T-cell (primary cell): Measurements from ENCODE around the gene SNX25. TPM values are rescaled to one million over a fixed set of nuclear protein-coding genes. Genes with fewer than 3 reads are reported as not detected.

ENCODE experiments used
- ATAC-seq, 4 experiments: fragments of 200-7000 bp in 3 of 4; fragments of 150-1000 bp in 1 of 4; cut with Tn5 transposase; replicated peaks in 1 of 4; 1 replicate in 3 of 4; 2 replicates in 1 of 4; pipeline ENCODE4 v1.10.0; 2021; ENCODE audit warnings: moderate library complexity in 3 of 4, mild to moderate bottlenecking in 2 of 4, moderate number of reproducible peaks in 1 of 4
- CTCF ChIA-PET, 2 donors: fragments of 300-600 bp; sonication (Branson Sonifier 250); formaldehyde crosslinking; loops; one replicate each; lab custom pipeline; 2022; ENCODE audit warnings: antibody characterized with exemption in 2 of 2; lab: Charles Lee
- POLR2A ChIA-PET, 2 donors: fragments of 300-600 bp; sonication (Branson Sonifier 250); formaldehyde crosslinking; loops; one replicate each; lab custom pipeline; 2022; ENCODE audit warnings: antibody characterized with exemption in 2 of 2; lab: Charles Lee
- DNase-seq, 35 experiments: peaks; one replicate each; pipeline versions ENCODE4 v3.0.0 to v3.0.0-alpha.2; 2013 to 2023
- H3K27ac ChIP-seq: one replicate; pipeline ENCODE4 v1.5.1; 2013; ENCODE audit warnings: low read length
- H3K27me3 ChIP-seq, 2 experiments: replicated peaks in 1 of 2; 1 replicate in 1 of 2; 2 replicates in 1 of 2; pipeline versions ENCODE4 v1.6.1 to v1.7.0; 2013; ENCODE audit warnings: low read length in 1 of 2, mixed read lengths in 1 of 2; ENCODE audit not compliant: control insufficient read depth in 2 of 2, insufficient read depth in 2 of 2; ENCODE audit errors: extremely low read depth in 1 of 2
- H3K36me3 ChIP-seq, 2 donors: 1 replicate in 1 of 2; 2 replicates in 1 of 2; pipeline versions ENCODE4 v1.6.1 to v1.7.0; 2013; ENCODE audit warnings: low read length in 1 of 2; ENCODE audit not compliant: control insufficient read depth in 2 of 2, insufficient read depth in 1 of 2; ENCODE audit errors: extremely low read depth in 1 of 2
- H3K4me1 ChIP-seq, 2 experiments: 1 replicate in 1 of 2; 2 replicates in 1 of 2; pipeline versions ENCODE4 v1.6.1 to v1.7.0; 2013; ENCODE audit warnings: low read length in 2 of 2, mixed read lengths in 1 of 2; ENCODE audit not compliant: insufficient read depth in 2 of 2, control insufficient read depth in 1 of 2; ENCODE audit errors: extremely low read depth in 1 of 2
- H3K4me3 ChIP-seq, 2 donors: 1 replicate in 1 of 2; 2 replicates in 1 of 2; pipeline versions ENCODE4 v1.5.1 to v1.7.0; 2013; ENCODE audit warnings: mild to moderate bottlenecking in 2 of 2, low read length in 1 of 2, moderate library complexity in 1 of 2; ENCODE audit not compliant: control insufficient read depth in 1 of 2; ENCODE audit errors: extremely low read depth in 1 of 2
- H3K9me3 ChIP-seq: 2 replicates; pipeline ENCODE4 v1.7.0; 2013
- H3K27ac Mint-ChIP-seq, 2 donors: one replicate each; pipeline ENCODE4 v1.8.0; 2020 to 2021; ENCODE audit warnings: mild to moderate bottlenecking in 2 of 2, mixed read lengths in 2 of 2
- H3K27me3 Mint-ChIP-seq, 2 donors: one replicate each; pipeline ENCODE4 v1.8.0; 2021 to 2022; ENCODE audit warnings: mixed read lengths in 2 of 2
- H3K36me3 Mint-ChIP-seq: one replicate; pipeline ENCODE4 v1.8.0; 2021; ENCODE audit warnings: mixed read lengths
- H3K4me1 Mint-ChIP-seq, 3 donors: one replicate each; pipeline ENCODE4 v1.8.0; 2020 to 2022; ENCODE audit warnings: mixed read lengths in 3 of 3, mild to moderate bottlenecking in 1 of 3
- H3K4me3 Mint-ChIP-seq, 3 donors: one replicate each; pipeline ENCODE4 v1.8.0; 2020 to 2022; ENCODE audit warnings: mild to moderate bottlenecking in 3 of 3, mixed read lengths in 3 of 3, moderate library complexity in 3 of 3
- H3K9me3 Mint-ChIP-seq, 3 donors: one replicate each; pipeline ENCODE4 v1.8.0; 2020 to 2022; ENCODE audit warnings: mixed read lengths in 3 of 3
- WGBS: methylation state at CpG from one replicate; pipeline ENCODE4 v1.1.5; 2013; ENCODE audit warnings: missing lambda C conversion rate; ENCODE audit not compliant: insufficient coverage; 5-methylcytosine and 5-hydroxymethylcytosine counted together
- total RNA-seq, 35 experiments: library from RNA in 6 of 35; stranded (reverse) in 6 of 35; fragments of 120-200 nt in 1 of 35; gene quantifications; one replicate each; pipeline versions ENCODE4 v1.2.1 to v1.2.4 and lab custom pipeline; 2013 to 2026

SNX25 gene
- total RNA-seq, 5 donors from 2014 or later (not counting 1 experiment from before 2014, with no cell fraction given) = 14.0 to 19.3 (median 16.4) TPM

- Mint-ChIP-seq H3K27me3 (no peaks in the 10 kb centered on the region), H3K4me1 (peaks cover 0 to under 1% (median 0%) of the 10 kb centered on the region in 3 donors), H3K9me3 (no peaks in the 10 kb centered on the region), H3K27ac (no peak overlapping the region), H3K4me3 (no peak overlapping the region), H3K36me3 (peaks cover 28% of the 10 kb centered on the region)
- ChIA-PET CTCF (no interaction called here), POLR2A (interaction anchor here in 1 of 2 donors (0.6 kb wide), 1 partner anchor 34 kb away, joined by 3 read pairs; no protein-coding TSS in a partner anchor)
- no peak overlapping the region for H3K27ac ChIP-seq
- H3K4me3 ChIP-seq = no peak overlapping the region
- no peaks in the 10 kb centered on the region for H3K9me3 ChIP-seq
- WGBS = 93% methylated on average over 3 of the region's 4 CpGs
- ATAC-seq (no peak), DNase-seq (no peak)
- no peaks in the 10 kb centered on the region for H3K4me1 ChIP-seq
- H3K36me3 ChIP-seq = peaks cover 0 to 1% of the 10 kb centered on the region in 2 donors
- H3K27me3 ChIP-seq = no peaks in the 10 kb centered on the region
These were observed 95.1 kb downstream of the SNX25 start for GRCh38 chr4:185304541-185304940.

- 90% methylated on average over 2 of the region's 5 CpGs for WGBS
- Histone ChIP-seq H3K4me3 (no peak overlapping the region), H3K4me1 (no peaks in the 10 kb centered on the region), H3K9me3 (no peaks in the 10 kb centered on the region), H3K36me3 (peaks cover 0 to 6% of the 10 kb centered on the region in 2 donors), H3K27ac (no peak overlapping the region), H3K27me3 (no peaks in the 10 kb centered on the region)
- Mint-ChIP-seq H3K9me3 (no peaks in the 10 kb centered on the region), H3K36me3 (peaks cover 33% of the 10 kb centered on the region), H3K4me3 (no peak overlapping the region), H3K27me3 (no peaks in the 10 kb centered on the region), H3K4me1 (peaks cover 0 to 4% (median 0%) of the 10 kb centered on the region in 3 donors), H3K27ac (no peak overlapping the region)
- ChIA-PET CTCF (no interaction called here), POLR2A (interaction anchor here in 1 of 2 donors (0.6 kb wide), 1 partner anchor 33 kb away, joined by 3 read pairs; no protein-coding TSS in a partner anchor)
- peak in 2 of 4 experiments; percentile 41 to 87 for ATAC-seq
- peak in 23 of 35 experiments; percentile 0 to 52 (median 12) for DNase-seq
These were observed 95.7 kb downstream of the SNX25 start for GRCh38 chr4:185304944-185305690.

GRCh38 chr4:185305979-185306442 lies 96.6 kb downstream of the SNX25 start:
- Histone ChIP-seq H3K9me3 (no peaks in the 10 kb centered on the region), H3K27ac (no peak overlapping the region), H3K4me3 (no peak overlapping the region), H3K27me3 (no peaks in the 10 kb centered on the region), H3K4me1 (no peaks in the 10 kb centered on the region), H3K36me3 (peaks cover 0 to 12% of the 10 kb centered on the region in 2 donors)
- ChIA-PET CTCF (interaction anchor here in 1 of 2 donors (0.5 to 0.7 kb wide), 2 partner anchors 292 to 882 kb away, joined by 3 to 5 read pairs; no protein-coding TSS in a partner anchor), POLR2A (no interaction called here)
- Mint-ChIP-seq H3K27ac (no peak overlapping the region), H3K9me3 (no peaks in the 10 kb centered on the region), H3K36me3 (peaks cover 34% of the 10 kb centered on the region), H3K4me3 (no peak overlapping the region), H3K4me1 (peaks cover 0 to 4% (median 0%) of the 10 kb centered on the region in 3 donors), H3K27me3 (no peaks in the 10 kb centered on the region)
- ATAC-seq (no peak), DNase-seq (no peak)
- WGBS = 97% methylated on average over 2 of the region's 7 CpGs

GRCh38 chr4:185307136-185307950 lies 97.9 kb downstream of the SNX25 start:
- Histone ChIP-seq H3K9me3 (no peaks in the 10 kb centered on the region), H3K36me3 (peaks cover 0 to 22% of the 10 kb centered on the region in 2 donors), H3K27me3 (no peaks in the 10 kb centered on the region), H3K4me3 (no peak overlapping the region), H3K4me1 (no peaks in the 10 kb centered on the region), H3K27ac (no peak overlapping the region)
- H3K27ac Mint-ChIP-seq = no peak overlapping the region
- H3K27me3 Mint-ChIP-seq = no peaks in the 10 kb centered on the region
- 6% methylated on average over 2 of the region's 5 CpGs for WGBS
- peaks cover 0 to 4% (median 0%) of the 10 kb centered on the region in 3 donors for H3K4me1 Mint-ChIP-seq
- no peak overlapping the region for H3K4me3 Mint-ChIP-seq
- ATAC-seq (no peak), DNase-seq (no peak)
- no peaks in the 10 kb centered on the region for H3K9me3 Mint-ChIP-seq
- CTCF ChIA-PET = interaction anchor here in 1 of 2 donors (1.3 kb wide), 1 partner anchor 122 kb away, joined by 8 read pairs; no protein-coding TSS in a partner anchor
- POLR2A ChIA-PET = no interaction called here
- peaks cover 44% of the 10 kb centered on the region for H3K36me3 Mint-ChIP-seq

- H3K9me3 Mint-ChIP-seq = no peaks in the 10 kb centered on the region
- Histone ChIP-seq H3K36me3 (peaks cover 0 to 30% of the 10 kb centered on the region in 2 donors), H3K27me3 (no peaks in the 10 kb centered on the region), H3K4me3 (no peak overlapping the region), H3K4me1 (no peaks in the 10 kb centered on the region), H3K27ac (no peak overlapping the region), H3K9me3 (no peaks in the 10 kb centered on the region)
- 33% methylated on average over 1 of the region's 4 CpGs for WGBS
- ATAC-seq = no peak
- no peak for DNase-seq
- H3K27me3 Mint-ChIP-seq = no peaks in the 10 kb centered on the region
- ChIA-PET CTCF (interaction anchor here in 1 of 2 donors (1.1 kb wide), 1 partner anchor 22 kb away, joined by 3 read pairs; no protein-coding TSS in a partner anchor), POLR2A (no interaction called here)
- H3K36me3 Mint-ChIP-seq = peaks cover 60% of the 10 kb centered on the region
- H3K27ac Mint-ChIP-seq = no peak overlapping the region
- H3K4me1 Mint-ChIP-seq = peaks cover 0 to 4% (median 0%) of the 10 kb centered on the region in 3 donors
- no peak overlapping the region for H3K4me3 Mint-ChIP-seq
These were observed 100.4 kb downstream of the SNX25 start for GRCh38 chr4:185309770-185310169.
